Hepatocyte (in vitro differentiated cells): Measurements from ENCODE around the gene LRP3. TPM values are rescaled to one million over a fixed set of nuclear protein-coding genes. Genes with fewer than 3 reads are reported as not detected.

ENCODE experiments used
- DNase-seq: peaks from one replicate; pipeline ENCODE4 v3.0.0-alpha.2; 2016; ENCODE audit warnings: low spot score
- H2AFZ ChIP-seq: fragments of 200-600 bp; sonication (generic); 2 replicates; pipeline ENCODE4 v1.6.0; 2016; ENCODE audit warnings: antibody characterized with exemption, mild to moderate bottlenecking
- H3K27ac ChIP-seq: fragments of 200-600 bp; sonication (generic); 2 replicates; pipeline ENCODE4 v1.5.1; 2016; ENCODE audit warnings: mild to moderate bottlenecking
- H3K27me3 ChIP-seq: fragments of 200-600 bp; sonication (generic); 2 replicates; pipeline ENCODE4 v1.6.1; 2016
- H3K36me3 ChIP-seq: fragments of 200-600 bp; sonication (generic); replicated peaks from 2 replicates; pipeline ENCODE4 v1.5.1; 2016; ENCODE audit warnings: low read depth; ENCODE audit not compliant: insufficient read depth
- H3K4me1 ChIP-seq: fragments of 200-600 bp; sonication (generic); 2 replicates; pipeline ENCODE4 v1.5.1; 2016; ENCODE audit warnings: mild to moderate bottlenecking, moderate library complexity; ENCODE audit not compliant: insufficient read depth
- H3K4me2 ChIP-seq: fragments of 200-600 bp; sonication (generic); 2 replicates; pipeline ENCODE4 v1.6.0; 2016
- H3K4me3 ChIP-seq: fragments of 200-600 bp; sonication (generic); 2 replicates; pipeline ENCODE4 v1.5.1; 2016; ENCODE audit warnings: mild to moderate bottlenecking
- H3K79me2 ChIP-seq: fragments of 200-600 bp; sonication (generic); 2 replicates; pipeline ENCODE4 v1.6.0; 2017; ENCODE audit warnings: mild to moderate bottlenecking
- H3K9me2 ChIP-seq: fragments of 200-600 bp; sonication (generic); replicated peaks from 2 replicates; pipeline ENCODE4 v1.6.0; 2017; ENCODE audit warnings: mild to moderate bottlenecking; ENCODE audit not compliant: insufficient read depth
- H3K9me3 ChIP-seq: fragments of 200-600 bp; sonication (generic); 2 replicates; pipeline ENCODE4 v1.5.1; 2016; ENCODE audit warnings: low read depth, mild to moderate bottlenecking
- H4K20me1 ChIP-seq: fragments of 200-600 bp; sonication (generic); 2 replicates; pipeline ENCODE4 v1.6.0; 2016; ENCODE audit warnings: mild to moderate bottlenecking; ENCODE audit not compliant: insufficient read depth, poor library complexity, severe bottlenecking
- CTCF ChIP-seq: fragments of 200-600 bp; sonication (generic); IDR thresholded peaks from 2 replicates; pipeline ENCODE4 v1.5.1; 2016; ENCODE audit warnings: antibody characterized with exemption, mild to moderate bottlenecking; ENCODE audit not compliant: poor library complexity
- EZH2 ChIP-seq: fragments of 200-600 bp; sonication (generic); IDR thresholded peaks from 2 replicates; pipeline ENCODE4 v1.6.1; 2016; ENCODE audit warnings: antibody characterized with exemption, mild to moderate bottlenecking, borderline replicate concordance
- EZH2phosphoT487 ChIP-seq: fragments of 200-600 bp; sonication (generic); IDR thresholded peaks from one replicate; pipeline ENCODE4 v1.6.1; 2018; ENCODE audit warnings: antibody characterized with exemption, mild to moderate bottlenecking, low read depth, moderate library complexity; ENCODE audit not compliant: unreplicated experiment, severe bottlenecking
- WGBS: methylation state at CpG from one replicate; pipeline ENCODE4 v1.1.6; 2016; ENCODE audit warnings: low lambda C conversion rate; ENCODE audit errors: missing lambda C conversion rate; 5-methylcytosine and 5-hydroxymethylcytosine counted together
- polyA plus RNA-seq: library from polyadenylated mRNA; unstranded; fragments of >200 nt; fragmentation: Nextera tagmentation; extraction: Ambion mirVana; gene quantifications from 2 replicates; pipeline ENCODE4 v1.2.1, GENCODE V29; 2016
- total RNA-seq: library from RNA; depleted of rRNA; stranded (reverse); fragments of >200 nt; gene quantifications from 2 replicates; pipeline ENCODE4 v1.2.3, GENCODE V29; 2014

The LRP3 gene
- total and polyA plus RNA-seq, 2 experiments from 2014 or later, result 37.4 to 44.0 TPM

GRCh38 chr19:33227242-33227650, 33.1 kb downstream of the LRP3 start:
- Histone ChIP-seq H3K27ac (no peak overlapping the region), H2AFZ (no peak overlapping the region), H3K36me3 (no peaks in the 10 kb centered on the region), H3K79me2 (no peaks in the 10 kb centered on the region), H3K4me2 (peak overlapping the region; percentile 85), H3K9me2 (no peaks in the 10 kb centered on the region), H3K4me3 (no peak overlapping the region), H4K20me1 (no peaks in the 10 kb centered on the region), H3K4me1 (peaks cover 9% of the 10 kb centered on the region), H3K9me3 (peaks cover 4% of the 10 kb centered on the region), H3K27me3 (peaks cover 34% of the 10 kb centered on the region)
- no peak for DNase-seq
- WGBS, result 32% methylated on average over 18 of the region's 18 CpGs
- no peak for TF ChIP-seq EZH2
- TF ChIP-seq EZH2phosphoT487, result no peak
- no peak for TF ChIP-seq CTCF

GRCh38 chr19:33227870-33228599, 33.9 kb downstream of the LRP3 start:
- Histone ChIP-seq H3K4me2 (no peak overlapping the region), H3K27me3 (peaks cover 34% of the 10 kb centered on the region), H3K4me3 (no peak overlapping the region)

GRCh38 chr19:33229962-33230361, 35.8 kb downstream of the LRP3 start:
- no peak overlapping the region for H3K27ac ChIP-seq
- H3K79me2 ChIP-seq, result no peaks in the 10 kb centered on the region
- H3K36me3 ChIP-seq, result no peaks in the 10 kb centered on the region
- H3K27me3 ChIP-seq, result peaks cover 25% of the 10 kb centered on the region
- peaks cover 4% of the 10 kb centered on the region for H3K9me3 ChIP-seq
- no peak overlapping the region for H2AFZ ChIP-seq
- H3K4me3 ChIP-seq, result no peak overlapping the region
- no peak overlapping the region for H3K4me2 ChIP-seq
- no peaks in the 10 kb centered on the region for H3K9me2 ChIP-seq
- 83% methylated on average over 5 of the region's 5 CpGs for WGBS
- TF ChIP-seq EZH2, result no peak
- no peak for TF ChIP-seq CTCF
- no peak for TF ChIP-seq EZH2phosphoT487
- peaks cover 9% of the 10 kb centered on the region for H3K4me1 ChIP-seq
- no peaks in the 10 kb centered on the region for H4K20me1 ChIP-seq
- DNase-seq, result no peak

More at GRCh38 chr19:33227870-33228599, 33.9 kb downstream of the LRP3 start:
- Histone ChIP-seq H4K20me1 (no peaks in the 10 kb centered on the region), H3K79me2 (no peaks in the 10 kb centered on the region), H3K9me2 (no peaks in the 10 kb centered on the region), H2AFZ (no peak overlapping the region), H3K36me3 (no peaks in the 10 kb centered on the region), H3K4me1 (peaks cover 9% of the 10 kb centered on the region), H3K9me3 (peaks cover 4% of the 10 kb centered on the region), H3K27ac (no peak overlapping the region)
- 89% methylated on average over 1 of the region's 1 CpG for WGBS
- TF ChIP-seq EZH2phosphoT487, result no peak
- TF ChIP-seq CTCF, result no peak
- TF ChIP-seq EZH2, result no peak
- no peak for DNase-seq
